G401 (cell line): ENCODE results near the gene ENPP1. TPM values are rescaled to one million over a fixed set of nuclear protein-coding genes. Genes with fewer than 3 reads are reported as not detected.

Experiments used
- DNase-seq: peaks from one replicate; pipeline ENCODE4 v3.0.0-alpha.2; 2015; ENCODE audit warnings: low spot score
- in situ Hi-C: cut with HindIII; loops from 2 replicates; pipeline ENCODE4 v1.10.0; 2016; ENCODE audit warnings: low sequenced_read_pairs, mixed read lengths
- total RNA-seq: library from RNA; depleted of rRNA; stranded (reverse); fragments of >200 nt; shearing (Covaris generic); gene quantifications from 2 replicates; pipeline ENCODE4 v1.2.3, GENCODE V29; 2014; rRNA removed

Gene ENPP1
- not detected in 2 replicates for total RNA-seq

DNA sequence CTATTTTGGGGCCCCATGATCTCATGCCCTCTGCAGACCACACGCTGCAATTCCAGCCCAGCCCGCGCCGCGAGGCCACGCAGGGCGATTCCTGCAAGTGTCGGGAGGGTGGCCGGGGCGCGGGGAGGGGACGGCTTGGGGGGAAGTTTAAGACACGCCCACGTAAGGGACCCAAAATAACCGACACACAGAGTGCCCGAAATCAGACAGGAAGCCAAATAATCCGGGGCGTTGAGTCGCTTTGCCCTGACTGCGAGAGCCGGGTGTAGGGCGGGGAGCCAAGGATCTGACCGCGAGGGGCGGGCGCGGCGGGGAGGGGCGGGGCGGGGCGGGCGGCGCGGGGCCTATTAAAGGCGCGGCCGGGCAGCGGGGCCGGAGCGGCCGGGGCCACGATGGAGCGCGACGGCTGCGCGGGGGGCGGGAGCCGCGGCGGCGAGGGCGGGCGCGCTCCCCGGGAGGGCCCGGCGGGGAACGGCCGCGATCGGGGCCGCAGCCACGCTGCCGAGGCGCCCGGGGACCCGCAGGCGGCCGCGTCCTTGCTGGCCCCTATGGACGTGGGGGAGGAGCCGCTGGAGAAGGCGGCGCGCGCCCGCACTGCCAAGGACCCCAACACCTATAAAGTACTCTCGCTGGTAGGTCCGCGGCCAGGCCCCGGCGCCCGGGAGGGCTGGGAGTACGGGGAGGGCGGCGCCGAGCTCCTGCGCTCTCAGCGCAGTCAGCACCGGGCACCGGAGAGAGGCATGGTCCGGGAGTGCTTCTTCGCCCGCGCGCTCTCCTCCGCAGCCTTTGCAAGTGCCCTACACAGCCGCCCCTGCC, at the start of gene ENPP1:
TSS of gene ENPP1 (plus strand) at position 377 of the 816 bp plus-strand sequence. CDS start at position 393, 16 bp downstream.
- DNase-seq, result peak; percentile 76
- in situ Hi-C loops, result no loop called here

DNA sequence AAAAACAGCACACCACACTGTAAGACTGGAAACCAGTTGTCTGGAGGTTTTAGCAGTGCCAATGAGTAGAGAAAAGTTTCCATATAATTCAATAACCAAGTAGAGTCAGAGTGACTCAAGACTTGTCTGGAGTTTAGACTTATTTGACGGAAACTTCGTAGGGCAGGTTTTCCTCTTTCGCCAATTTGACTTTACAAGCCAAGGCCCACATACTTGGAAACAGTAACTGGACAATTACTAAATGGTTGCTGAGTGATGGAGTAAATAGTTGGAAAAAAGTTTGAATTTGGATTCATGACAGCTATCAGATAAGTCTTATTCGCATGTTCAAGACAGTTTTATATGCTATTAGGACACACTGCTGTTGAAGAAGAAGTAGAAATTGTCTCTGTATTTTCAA, 48.9 kb upstream of the ENPP1 start:
- in situ Hi-C loops, result no loop called here
- DNase-seq, result no peak

GRCh38 chr6:131761060-131761761, 46.6 kb upstream of the ENPP1 start:
- in situ Hi-C loops, result no loop called here

GRCh38 chr6:131761762-131762067, 46.1 kb upstream of the ENPP1 start:
- in situ Hi-C loops, result no loop called here
- DNase-seq, result no peak

More at GRCh38 chr6:131761060-131761761, 46.6 kb upstream of the ENPP1 start:
- DNase-seq, result peak; percentile 67

DNA sequence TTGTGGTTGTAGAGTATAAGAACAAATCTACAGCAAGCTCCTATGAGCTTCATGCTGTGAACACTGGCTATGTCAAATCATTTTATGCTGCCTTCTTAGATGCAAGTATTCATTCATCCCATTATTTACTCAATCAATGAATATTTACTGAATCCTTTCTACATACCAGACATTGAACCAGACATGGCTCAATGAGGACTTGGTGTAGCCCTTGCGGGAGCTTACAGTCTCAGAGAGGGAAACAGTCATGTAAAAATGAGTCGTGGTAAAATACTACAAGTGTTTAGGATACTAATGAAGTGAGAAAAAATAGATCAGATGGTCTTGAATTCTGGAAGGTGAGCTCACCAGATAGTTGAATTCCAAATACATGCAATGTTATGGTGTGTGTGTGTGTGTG, 44.8 kb upstream of the ENPP1 start:
- in situ Hi-C loops, result no loop called here

GRCh38 chr6:131763749-131764148, 44.1 kb upstream of the ENPP1 start:
- DNase-seq, result no peak
- in situ Hi-C loops, result no loop called here

More for the DNA sequence above, 44.8 kb upstream of the ENPP1 start:
- no peak for DNase-seq

DNA sequence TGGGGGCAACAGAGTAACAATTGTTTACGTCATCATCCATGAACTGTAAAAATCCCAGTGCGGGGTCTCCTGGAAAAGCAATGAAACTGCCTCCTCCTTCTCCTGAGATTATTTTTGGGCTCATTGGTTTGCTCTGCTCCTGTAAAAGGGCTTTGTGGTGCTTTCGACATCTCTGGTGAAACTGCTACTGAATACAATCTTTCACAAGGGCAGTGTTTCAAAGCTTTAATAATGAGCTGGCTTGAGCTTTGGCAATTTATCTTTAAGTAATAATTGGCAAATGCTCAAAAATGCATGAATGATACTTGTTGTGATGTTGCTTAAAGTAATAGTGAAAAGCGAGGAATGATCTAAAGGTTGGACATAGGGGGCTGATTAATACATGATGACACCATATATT, 43.5 kb upstream of the ENPP1 start:
- in situ Hi-C loops, result no loop called here

GRCh38 chr6:131765081-131765803, 42.6 kb upstream of the ENPP1 start:
- in situ Hi-C loops, result no loop called here
- no peak for DNase-seq

More for the DNA sequence above, 43.5 kb upstream of the ENPP1 start:
- no peak for DNase-seq

GRCh38 chr6:131765804-131766135, 42.0 kb upstream of the ENPP1 start:
- DNase-seq, result peak; percentile 10
- in situ Hi-C loops, result no loop called here

DNA sequence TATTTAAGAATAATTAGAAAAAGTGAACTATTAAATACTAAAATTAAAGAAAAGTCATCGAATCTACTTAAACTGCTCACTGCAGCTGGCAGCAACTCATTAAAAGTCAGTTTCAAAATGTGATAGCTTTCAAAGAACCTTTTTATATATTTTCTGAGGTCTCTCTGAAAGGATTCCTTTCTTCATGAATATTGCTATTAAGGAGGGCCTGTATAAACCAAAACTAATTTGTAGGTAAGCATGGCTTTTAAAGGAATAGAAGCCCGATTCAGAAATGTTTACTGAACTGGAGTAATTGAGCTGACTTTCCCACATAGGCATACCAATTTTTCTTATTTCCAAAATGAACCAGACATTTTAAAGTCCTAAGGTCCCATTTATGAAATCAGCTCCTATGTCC, 41.2 kb upstream of the ENPP1 start:
- no peak for DNase-seq
- in situ Hi-C loops, result no loop called here

DNA sequence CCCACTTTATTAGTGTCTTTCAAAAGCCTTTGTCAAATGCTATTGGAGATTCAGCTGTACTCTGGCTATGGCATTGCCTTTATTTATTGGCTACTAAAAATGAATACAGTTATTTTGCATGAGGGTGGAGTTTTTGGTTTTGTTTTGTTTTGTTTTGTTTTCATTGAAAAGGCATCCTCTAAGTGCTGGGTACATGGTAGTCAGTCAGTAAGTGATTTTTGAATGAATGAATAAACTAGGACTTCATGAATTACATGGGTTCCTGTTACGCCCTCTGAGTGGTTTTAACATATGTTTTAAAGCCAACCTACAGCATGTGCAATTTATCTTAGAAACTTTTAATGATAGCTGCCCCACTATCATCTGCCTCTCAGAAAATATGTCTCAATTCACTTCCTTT, 38.9 kb upstream of the ENPP1 start:
- in situ Hi-C loops, result no loop called here
- DNase-seq, result no peak

GRCh38 chr6:131769385-131770141, 38.3 kb upstream of the ENPP1 start:
- in situ Hi-C loops, result no loop called here
- no peak for DNase-seq

DNA sequence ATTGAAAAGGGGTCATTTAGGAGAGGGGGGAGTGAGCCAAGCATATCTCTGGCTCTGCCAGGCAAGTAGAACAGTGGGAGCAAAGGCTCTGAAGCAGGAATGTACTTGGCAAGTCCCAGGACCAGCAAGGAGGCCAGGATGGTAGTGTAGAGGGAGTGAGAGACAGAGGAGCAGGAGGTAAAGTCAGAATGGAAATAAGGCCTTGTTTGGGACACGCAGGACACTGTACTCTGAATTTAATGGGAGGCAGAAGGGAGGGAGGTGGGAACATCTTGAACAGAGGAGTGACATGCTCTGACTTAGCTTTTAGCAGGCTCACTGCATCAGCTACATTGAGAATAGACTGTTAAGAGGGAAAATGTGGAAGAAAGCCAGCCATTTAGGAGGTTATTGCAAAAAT, 37.0 kb upstream of the ENPP1 start:
- DNase-seq, result no peak
- in situ Hi-C loops, result no loop called here

GRCh38 chr6:131773284-131773950, 34.4 kb upstream of the ENPP1 start:
- in situ Hi-C loops, result no loop called here
- DNase-seq, result no peak

- DNase-seq, result no peak
- in situ Hi-C loops, result no loop called here
Measured at GRCh38 chr6:131775886-131776285, 31.9 kb upstream of the ENPP1 start.

DNA sequence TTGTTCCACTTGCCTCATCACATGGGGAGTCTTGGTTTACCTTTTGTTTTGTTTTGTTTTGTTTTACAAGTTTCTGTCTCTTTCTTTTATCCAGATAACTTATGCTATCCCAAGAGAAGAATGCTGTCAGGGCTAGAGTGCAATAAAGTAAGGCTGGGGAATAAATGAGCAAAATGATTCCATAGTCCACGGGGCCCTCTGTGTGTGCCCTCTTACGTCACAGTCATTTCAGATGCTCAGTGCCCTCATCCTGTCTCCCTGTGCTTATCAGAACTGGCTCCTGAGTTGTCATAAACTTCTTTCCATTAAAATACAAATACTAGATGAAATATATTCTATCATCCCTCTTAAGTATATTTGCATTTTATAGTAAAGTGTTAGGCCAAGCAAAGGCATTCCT, 30.8 kb upstream of the ENPP1 start:
- in situ Hi-C loops, result no loop called here
- no peak for DNase-seq

- in situ Hi-C loops, result no loop called here
- no peak for DNase-seq
Measured at GRCh38 chr6:131778169-131778568, 29.7 kb upstream of the ENPP1 start.

- in situ Hi-C loops, result no loop called here
- DNase-seq, result no peak
Measured at GRCh38 chr6:131779304-131779703, 28.5 kb upstream of the ENPP1 start.

DNA sequence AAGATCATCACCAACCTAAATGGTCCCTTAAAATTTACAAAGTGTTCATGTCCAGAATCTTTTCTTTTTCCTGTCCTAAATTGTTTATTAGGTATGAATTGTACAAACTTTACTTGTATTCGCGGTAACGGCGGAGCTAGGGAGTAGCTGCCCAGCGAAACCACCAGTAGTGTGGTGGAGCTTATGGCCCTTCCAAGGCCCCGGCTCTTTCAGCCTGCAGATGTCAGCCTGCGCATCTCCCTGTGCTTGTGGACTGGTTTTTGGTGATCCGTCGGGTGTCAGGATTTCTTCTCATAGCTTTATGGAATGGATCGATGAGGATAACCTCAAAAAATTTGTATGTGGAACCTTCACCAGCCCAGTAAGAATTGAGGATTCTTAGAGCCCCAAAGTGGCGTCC, 27.2 kb upstream of the ENPP1 start:
- in situ Hi-C loops, result no loop called here
- no peak for DNase-seq
